HG03175 (cell line): ENCODE measurements around the gene TRIM4.
"Not testable (repeated sequence)": the region's sequence is repeated elsewhere in the genome, so short reads cannot be mapped to it uniquely, and the experiment has no call there.

Experiments used
- ATAC-seq: cut with Tn5 transposase; IDR thresholded peaks from one replicate; pipeline ENCODE4 v1.9.1; 2021; ENCODE audit warnings: mild to moderate bottlenecking, moderate library complexity; ENCODE audit not compliant: unreplicated experiment

The TRIM4 gene

GRCh38 chr7:99923200-99923599 is 3.9 kb upstream of the TRIM4 start:
- ATAC-seq = no peak

DNA sequence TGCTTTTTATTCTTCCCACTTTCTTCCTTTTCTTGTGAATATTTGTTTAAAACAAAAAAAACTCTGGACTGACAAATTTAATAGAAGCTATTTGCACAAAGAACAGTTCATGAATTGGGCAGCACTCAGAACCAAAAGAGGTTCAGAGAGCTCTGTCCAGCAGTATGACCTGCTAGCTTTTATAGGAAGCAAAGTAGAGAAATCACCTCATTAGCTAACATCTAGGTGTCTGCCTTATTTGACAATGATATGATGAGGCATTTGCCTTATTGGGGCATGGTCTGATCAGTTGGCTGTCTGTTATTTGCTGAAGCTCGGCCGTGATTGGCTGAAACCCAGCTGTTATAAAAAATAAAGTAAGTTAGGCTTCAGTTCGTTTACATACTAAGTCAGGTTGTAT is 819 bp upstream of the TRIM4 start:
- no peak for ATAC-seq

- no peak for ATAC-seq
Measured at GRCh38 chr7:99919814-99920112, 433 bp upstream of the TRIM4 start.

- no peak for ATAC-seq
Measured at GRCh38 chr7:99910976-99911375, 8.4 kb downstream of the TRIM4 start.

DNA sequence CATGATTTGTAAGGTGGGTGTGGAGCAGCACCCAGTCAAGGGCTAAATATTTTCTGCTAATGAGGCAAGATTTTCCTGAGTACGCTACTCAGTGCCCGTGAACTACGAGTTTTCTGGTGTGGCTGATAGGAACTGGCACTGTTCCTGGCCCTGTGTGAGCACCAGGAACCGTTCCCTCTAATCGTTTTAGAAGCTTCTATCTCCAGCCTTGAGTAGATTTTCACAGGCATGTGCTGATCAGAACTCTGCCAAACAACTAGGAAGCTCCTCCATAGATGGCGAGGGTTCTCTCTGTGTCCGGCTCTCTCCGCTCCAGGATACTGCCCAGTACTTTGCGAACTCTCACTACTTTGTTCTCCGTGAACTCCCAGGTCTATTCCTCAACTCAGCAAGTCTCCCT is 17.7 kb downstream of the TRIM4 start:
- no peak for ATAC-seq

DNA sequence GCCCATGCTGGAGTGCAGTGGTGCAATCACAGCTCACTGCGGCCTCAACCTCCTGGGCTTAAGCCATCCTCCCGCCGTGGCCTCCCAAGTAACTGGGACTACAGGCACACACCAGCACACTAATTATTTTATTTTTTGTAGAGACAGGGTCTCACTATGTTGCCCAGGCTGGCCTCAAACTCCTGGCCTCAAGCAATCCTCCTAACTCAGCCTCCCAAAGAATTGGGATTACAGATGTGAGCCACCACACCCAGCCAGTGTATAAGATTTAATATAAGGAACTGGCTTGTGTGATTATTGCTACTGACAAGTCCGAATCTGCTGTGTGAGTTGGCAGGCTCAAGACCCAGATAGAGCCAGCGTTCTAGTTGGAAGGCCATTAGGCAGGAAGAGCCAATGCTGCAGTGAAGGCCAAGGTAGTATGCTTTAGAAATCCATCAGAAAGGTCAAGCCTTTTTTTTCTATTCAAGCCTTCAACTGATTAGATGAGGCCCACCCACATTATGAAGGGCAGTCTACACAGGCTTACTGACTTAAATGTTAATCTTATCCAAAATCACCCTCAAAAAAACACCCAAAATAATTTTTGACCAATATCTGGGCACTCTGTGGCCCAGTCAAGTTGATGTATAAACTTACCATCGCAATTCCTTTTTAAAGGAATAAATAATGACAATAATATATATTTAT is 19.4 kb downstream of the TRIM4 start:
- ATAC-seq = no peak

DNA sequence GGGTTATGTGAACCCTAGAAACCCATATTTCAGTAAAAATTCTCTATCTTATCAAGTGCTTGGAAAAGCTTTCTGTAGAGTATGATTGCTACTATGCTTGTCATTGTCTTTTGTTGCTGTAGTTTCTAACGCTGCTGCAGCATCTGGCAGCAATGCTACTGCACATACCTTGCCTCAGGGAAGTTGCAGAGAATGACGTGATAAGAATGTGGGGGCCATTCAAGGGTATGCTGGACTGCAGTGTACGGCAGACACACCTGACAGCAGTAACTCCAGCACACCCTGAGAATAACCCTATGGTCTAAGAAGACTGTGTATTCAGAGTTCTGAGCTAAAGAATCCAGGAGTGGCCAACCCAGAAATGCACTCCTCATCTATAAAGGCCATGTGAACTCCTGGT is 20.5 kb downstream of the TRIM4 start:
- no peak for ATAC-seq

- ATAC-seq = no peak
Measured at GRCh38 chr7:99898023-99898357, 21.3 kb downstream of the TRIM4 start.

DNA sequence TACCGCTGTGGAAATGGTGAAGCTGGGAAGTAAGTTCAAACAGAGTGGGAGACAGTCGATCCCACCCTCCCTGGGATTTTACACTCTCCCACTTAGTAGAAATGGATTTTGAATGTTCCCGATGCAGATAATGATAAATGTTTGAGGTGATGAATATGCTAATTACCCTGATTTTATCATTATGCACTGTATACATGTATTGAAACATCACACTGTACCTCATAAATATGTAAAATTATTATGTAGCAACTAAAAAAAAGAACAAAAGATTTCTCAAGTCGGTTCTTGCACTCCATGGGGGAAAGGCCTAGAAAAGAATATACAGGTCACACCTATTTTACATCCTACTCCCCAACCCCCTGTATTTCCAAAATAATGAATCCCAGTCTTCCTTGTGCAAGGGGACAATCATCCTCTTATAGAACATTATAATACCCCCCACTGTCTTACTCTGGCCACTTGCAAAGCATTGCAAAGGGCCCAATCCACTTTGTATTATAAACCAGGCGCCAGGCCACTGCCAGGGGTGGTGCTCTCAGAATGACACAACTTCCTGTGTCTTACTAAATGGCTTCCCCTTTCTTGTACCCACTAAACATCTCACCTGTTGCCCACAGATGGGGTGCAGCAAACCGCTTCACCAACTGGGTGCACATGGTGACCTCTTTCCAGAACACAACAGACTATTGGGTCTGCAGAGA is 21.9 kb downstream of the TRIM4 start:
- ATAC-seq = no peak

DNA sequence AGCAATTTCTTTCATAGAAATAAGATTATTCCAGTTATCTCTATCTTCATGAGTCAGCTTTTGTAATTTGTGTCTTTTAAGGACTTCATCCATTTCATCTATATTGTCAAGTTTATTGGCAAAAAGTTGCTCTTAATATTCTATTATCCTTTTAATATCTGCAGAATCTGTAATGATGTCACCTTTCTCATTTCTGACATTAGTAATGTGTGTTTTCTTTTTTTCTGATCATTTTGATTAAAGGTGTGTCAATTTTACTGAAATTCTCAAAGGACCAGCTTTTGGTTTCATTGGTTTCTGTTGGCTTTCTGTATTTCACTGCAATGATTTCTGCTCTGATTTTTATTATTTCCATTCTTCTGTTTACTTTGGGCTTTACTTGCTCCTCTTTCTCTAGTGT is 24.6 kb downstream of the TRIM4 start:
- ATAC-seq = no peak

DNA sequence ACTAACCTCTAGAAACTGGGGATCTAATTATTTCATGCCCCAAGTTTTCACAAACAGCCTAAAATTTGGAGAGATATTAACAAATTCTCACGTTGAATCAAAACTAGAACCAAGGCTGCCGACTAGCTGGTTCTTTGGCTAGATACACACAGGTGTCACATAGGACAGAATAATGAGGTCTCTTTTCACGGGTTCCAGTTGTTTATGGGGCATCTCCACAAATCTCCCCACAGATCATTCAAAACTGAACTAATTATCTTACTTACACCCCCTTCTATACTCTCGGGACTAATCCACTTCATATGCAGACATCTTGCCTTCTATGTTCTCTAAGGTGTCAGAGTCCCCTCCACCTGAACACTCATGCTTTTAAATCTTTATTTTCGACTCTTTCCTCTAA is 26.1 kb downstream of the TRIM4 start:
- ATAC-seq = no peak

- not testable (repeated sequence) for ATAC-seq
Measured at GRCh38 chr7:99890348-99890747, 29.0 kb downstream of the TRIM4 start.

GRCh38 chr7:99888366-99888765 is 31.0 kb downstream of the TRIM4 start:
- not testable (repeated sequence) for ATAC-seq

DNA sequence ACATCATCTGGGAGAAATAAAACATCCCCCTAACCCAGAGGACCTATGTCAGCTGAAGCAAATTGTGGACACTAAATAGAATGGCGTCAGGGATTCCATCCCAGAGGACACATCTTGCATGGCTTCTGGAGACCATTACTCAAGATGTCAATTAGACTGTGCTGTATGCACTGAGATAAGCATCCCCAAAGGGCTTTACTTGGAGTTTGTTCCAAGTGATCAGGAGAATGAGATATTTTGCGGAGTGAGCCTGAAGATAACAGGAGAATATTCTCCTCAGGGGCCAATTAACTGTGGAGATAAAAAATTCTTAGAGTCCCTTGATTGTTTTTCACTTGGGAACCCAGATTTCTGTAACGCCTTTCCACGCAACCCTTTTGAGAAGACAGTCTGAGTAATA is 38.0 kb downstream of the TRIM4 start:
- no peak for ATAC-seq

DNA sequence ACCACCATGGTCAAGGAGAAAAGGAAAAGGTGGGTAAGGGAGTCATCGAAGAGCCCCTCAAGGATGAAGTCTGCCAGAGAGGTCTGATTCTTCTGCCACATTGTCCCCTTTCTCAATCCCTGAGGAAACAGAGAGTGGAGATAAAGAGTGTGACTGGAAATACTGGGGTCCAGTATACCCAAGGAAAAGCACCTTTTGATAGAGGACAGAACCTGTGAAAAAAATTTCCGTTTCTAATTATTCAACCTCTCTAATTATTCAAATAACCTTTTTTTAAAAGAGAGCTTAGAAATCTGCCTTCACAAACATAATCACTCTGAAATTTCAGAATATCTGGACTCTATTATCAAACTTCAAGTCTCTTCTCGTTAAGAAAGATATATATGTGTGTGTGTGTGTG is 42.4 kb downstream of the TRIM4 start, which contains the start of gene OR2AE1:
OR2AE1 (minus strand) TSS at position 101 of the 400 bp plus-strand sequence; CDS start at position 101, 0 bp downstream.
- no peak for ATAC-seq

GRCh38 chr7:99876491-99876890 is 42.8 kb downstream of the TRIM4 start:
- no peak for ATAC-seq

- no peak for ATAC-seq
Measured at GRCh38 chr7:99868246-99868645, 51.1 kb downstream of the TRIM4 start.

DNA sequence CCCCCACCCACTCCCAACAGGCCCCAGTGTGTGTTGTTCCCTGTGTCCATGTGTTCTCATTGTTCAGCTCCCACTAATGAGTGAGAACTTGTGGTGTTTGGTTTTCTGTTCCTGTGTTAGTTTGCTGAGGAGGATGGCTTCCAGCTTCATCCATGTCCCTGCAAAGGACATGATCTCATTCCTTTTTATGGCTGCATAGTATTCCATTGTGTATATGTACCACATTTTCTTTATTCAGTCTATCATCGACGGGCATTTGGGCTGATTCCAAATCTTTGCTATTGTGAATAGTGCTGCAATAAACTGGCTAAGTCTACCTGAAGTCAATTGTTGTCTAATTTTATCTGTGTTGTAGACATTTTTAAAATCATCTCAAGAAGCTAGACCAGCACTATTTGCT is 51.9 kb downstream of the TRIM4 start:
- not testable (repeated sequence) for ATAC-seq

- ATAC-seq = no peak
Measured at GRCh38 chr7:99863847-99864440, 55.4 kb downstream of the TRIM4 start.

DNA sequence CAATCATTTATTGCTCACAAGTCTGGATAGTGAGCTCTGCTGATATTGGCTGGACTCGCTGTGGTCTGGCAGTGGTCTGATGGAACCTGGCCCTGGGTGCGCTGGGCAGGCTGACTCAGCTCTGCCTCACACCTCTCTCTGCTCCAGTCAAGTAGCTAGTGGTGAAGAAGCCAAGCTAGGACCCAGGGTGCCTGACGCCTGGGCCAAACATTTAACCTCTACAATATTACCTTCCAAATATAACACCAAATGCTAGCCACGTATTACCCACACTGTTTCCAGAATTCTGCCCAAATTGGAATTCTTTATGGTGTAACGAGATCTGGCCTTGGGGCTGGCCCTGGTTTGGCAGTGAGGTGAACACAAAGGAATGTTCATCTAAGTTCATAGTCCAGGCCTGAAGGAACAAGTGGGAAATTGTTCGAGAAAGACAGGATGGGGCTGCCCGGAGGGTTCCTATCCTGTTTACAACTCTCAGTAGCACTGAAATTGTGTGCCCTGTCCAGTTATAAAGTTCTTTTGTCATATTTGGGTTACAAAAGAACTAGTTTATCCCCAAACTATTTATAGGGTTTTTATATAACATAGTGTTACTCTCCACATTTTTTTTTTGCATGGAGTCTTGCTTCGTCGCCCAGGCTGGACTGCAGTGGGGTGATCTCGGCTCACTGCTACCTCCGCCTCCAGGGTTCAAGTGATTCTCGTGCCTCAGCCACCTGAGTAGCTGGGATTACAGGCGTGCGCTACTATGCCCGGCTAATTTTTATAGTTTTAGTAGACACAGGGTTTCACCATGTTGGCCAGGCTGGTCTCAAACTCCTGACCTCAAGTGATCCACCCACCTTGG is 58.8 kb downstream of the TRIM4 start:
- no peak for ATAC-seq

DNA sequence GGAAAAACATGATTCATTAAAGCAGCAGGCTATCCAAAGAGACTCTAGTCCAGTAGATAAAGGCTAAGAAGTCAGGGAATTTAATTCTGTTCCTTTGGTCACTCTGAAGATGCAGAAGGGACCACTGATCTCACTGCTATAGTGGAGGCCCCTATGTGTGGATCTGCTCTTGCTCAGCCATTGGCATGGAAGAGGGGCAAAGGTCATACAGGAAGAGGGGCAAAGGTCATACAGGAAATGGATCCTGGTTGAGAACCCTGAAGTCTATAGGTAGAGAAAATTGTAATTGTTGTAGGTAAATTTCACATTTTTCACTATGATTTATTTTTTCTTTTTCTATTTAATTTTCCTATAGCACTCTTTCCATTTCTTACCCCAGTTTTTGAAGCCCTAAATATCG is 64.1 kb downstream of the TRIM4 start:
- ATAC-seq = no peak
